Measurements from ENCODE around the gene PRELID2.
"Not testable (repeated sequence)": the region's sequence is repeated elsewhere in the genome, so short reads cannot be mapped to it uniquely, and the experiment has no call there.

PRELID2 gene

GRCh38 chr5:145737578-145737977 is 97.6 kb downstream of the PRELID2 start:
- no peak for DNase-seq

GRCh38 chr5:145729956-145730355 is 105.2 kb downstream of the PRELID2 start:
- not testable (repeated sequence) for DNase-seq

- DNase-seq: no peak
These were observed 111.6 kb downstream of the PRELID2 start for GRCh38 chr5:145723516-145723915.

GRCh38 chr5:145718956-145719355 is 116.2 kb downstream of the PRELID2 start:
- no peak for DNase-seq

GRCh38 chr5:145715412-145715811 is 119.7 kb downstream of the PRELID2 start:
- no peak for DNase-seq

DNA sequence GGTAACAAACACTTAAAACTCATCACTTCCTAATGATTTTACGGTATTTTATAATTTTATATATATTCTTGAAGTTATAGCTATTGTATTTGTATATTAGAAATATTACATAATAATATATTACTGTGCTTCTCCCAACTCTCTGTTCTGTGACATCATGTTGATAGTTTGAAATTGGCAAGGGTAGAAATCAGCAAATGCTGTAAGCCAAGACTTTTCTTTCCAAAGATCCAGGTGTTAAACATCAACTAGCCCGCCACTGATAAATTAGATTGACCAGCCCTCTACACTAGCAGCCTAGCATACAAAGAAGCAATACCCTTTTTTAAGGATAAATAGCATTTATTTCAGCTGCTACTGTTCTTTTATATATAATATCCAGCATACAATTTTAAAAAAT is 122.9 kb downstream of the PRELID2 start:
- DNase-seq: no peak

DNA sequence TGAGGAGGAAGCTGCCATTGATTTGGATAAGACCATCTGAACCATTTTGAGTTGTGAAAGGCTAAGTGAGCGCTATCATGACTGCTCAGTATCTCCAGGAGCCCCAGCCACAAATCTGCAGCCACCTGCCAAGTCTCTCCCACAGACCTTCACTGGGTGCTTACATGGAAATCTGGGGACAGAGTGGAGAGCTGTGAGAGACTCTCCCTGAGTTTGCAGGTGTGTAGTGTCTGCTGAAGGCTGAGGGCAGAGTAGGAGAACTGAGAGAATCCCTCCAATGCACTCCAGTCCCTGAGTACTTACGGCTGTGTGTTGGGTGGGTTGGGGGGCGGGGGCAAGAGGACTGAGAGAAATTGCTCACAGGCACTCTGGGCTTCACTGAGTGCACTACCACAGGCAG is 123.7 kb downstream of the PRELID2 start:
- DNase-seq: no peak
